Stimulated activated CD8-positive, alpha-beta memory T cell treated with anti-CD3 and anti-CD28 coated beads, Interleukin-15, amount 100 ng/mL, for 4 hours (primary cell): ENCODE measurements around the gene FANCC.

Experiments
- DNase-seq, 2 donors: peaks; one replicate each; pipeline ENCODE4 v3.0.0-alpha.2; 2020; ENCODE audit warnings: low read depth in 2 of 2

The FANCC gene

GRCh38 chr9:95087659-95088242 lies 229.8 kb downstream of the FANCC start:
- DNase-seq: no peak

GRCh38 chr9:95086564-95086955 lies 230.9 kb downstream of the FANCC start:
- no peak for DNase-seq

- no peak for DNase-seq
These were observed 231.5 kb downstream of the FANCC start for GRCh38 chr9:95085861-95086563.

GRCh38 chr9:95085036-95085770 lies 232.3 kb downstream of the FANCC start:
- no peak for DNase-seq

- DNase-seq: no peak
These were observed 233.1 kb downstream of the FANCC start for GRCh38 chr9:95084254-95084934.

GRCh38 chr9:95083086-95083768 lies 234.3 kb downstream of the FANCC start:
- DNase-seq: no peak

GRCh38 chr9:95082401-95083084 lies 235.0 kb downstream of the FANCC start:
- DNase-seq: no peak

- DNase-seq: no peak
These were observed 235.5 kb downstream of the FANCC start for GRCh38 chr9:95081998-95082397.

GRCh38 chr9:95080961-95081647 lies 236.4 kb downstream of the FANCC start:
- DNase-seq: no peak

GRCh38 chr9:95079461-95079860 lies 238.0 kb downstream of the FANCC start:
- DNase-seq: no peak

GRCh38 chr9:95078939-95079338 lies 238.6 kb downstream of the FANCC start:
- DNase-seq: no peak

- DNase-seq: no peak
These were observed 239.0 kb downstream of the FANCC start for GRCh38 chr9:95078511-95078910.

- no peak for DNase-seq
These were observed 239.6 kb downstream of the FANCC start for GRCh38 chr9:95077766-95078370.

- no peak for DNase-seq
These were observed 240.3 kb downstream of the FANCC start for GRCh38 chr9:95077053-95077765.

GRCh38 chr9:95076696-95077052 lies 240.8 kb downstream of the FANCC start:
- DNase-seq: no peak

- no peak for DNase-seq
These were observed 241.8 kb downstream of the FANCC start for GRCh38 chr9:95075700-95076099.

- DNase-seq: no peak
These were observed 242.9 kb downstream of the FANCC start for GRCh38 chr9:95074632-95075031.

GRCh38 chr9:95073918-95074317 lies 243.6 kb downstream of the FANCC start:
- DNase-seq: no peak

GRCh38 chr9:95073042-95073607 lies 244.4 kb downstream of the FANCC start:
- DNase-seq: no peak
